Prostate gland (tissue), 2 donors: ENCODE results near the gene ANKMY1. TPM values are rescaled to one million over a fixed set of nuclear protein-coding genes. Genes with fewer than 3 reads are reported as not detected.

ENCODE experiments used
- DNase-seq: peaks from one replicate; pipeline ENCODE4 v3.0.0-alpha.2; 2019; ENCODE audit warnings: low spot score
- H3K27ac ChIP-seq, 2 donors: fragments of 200-600 bp; sonication (generic); 2 replicates each; pipeline ENCODE4 v1.5.1; 2017 to 2019
- H3K27me3 ChIP-seq: fragments of 200-600 bp; sonication (generic); replicated peaks from 2 replicates; pipeline ENCODE4 v1.5.1; 2019; ENCODE audit not compliant: insufficient read depth
- H3K36me3 ChIP-seq, 2 donors: fragments of 200-600 bp; sonication (generic); 1 replicate in 1 of 2; 2 replicates in 1 of 2; pipeline versions ENCODE4 v1.5.1 to v1.8.1; 2017 to 2019
- H3K4me1 ChIP-seq: fragments of 200-600 bp; sonication (generic); replicated peaks from 2 replicates; pipeline ENCODE4 v1.5.1; 2019
- H3K4me3 ChIP-seq, 2 donors: fragments of 200-600 bp; sonication (generic); 2 replicates each; pipeline ENCODE4 v1.5.1; 2017 to 2019
- H3K9me3 ChIP-seq: fragments of 200-600 bp; sonication (generic); 2 replicates; pipeline ENCODE4 v1.5.1; 2017
- POLR2A ChIP-seq: fragments of 450-650 bp; IDR thresholded peaks from one replicate; pipeline ENCODE4 v1.6.1; 2016; ENCODE audit warnings: antibody characterized with exemption, mild to moderate bottlenecking
- POLR2AphosphoS5 ChIP-seq: sonication (generic); formaldehyde crosslinking; IDR thresholded peaks from one replicate; pipeline ENCODE4 v1.6.1; 2017; ENCODE audit warnings: antibody characterized with exemption
- WGBS: methylation state at CpG from one replicate; pipeline ENCODE4 v1.1.5; 2018; 5-methylcytosine and 5-hydroxymethylcytosine counted together
- intact Hi-C: fragments of 100-400 bp; cut with DNase I; formaldehyde crosslinking; loops from one replicate; pipeline ENCODE4 v1.14.2; 2022
- total RNA-seq, 2 donors: library from RNA; depleted of rRNA; stranded (reverse); fragments of >200 nt; gene quantifications; one replicate each; pipeline ENCODE4 v1.1.0, GENCODE V29; 2016
- TF ChIP-seq, protein P1 (sequence below), 4 experiments: fragments of 200-600 bp in 2 of 4; fragments of 450-650 bp in 2 of 4; sonication (generic) in 2 of 4; IDR thresholded peaks; 1 replicate in 3 of 4; 2 replicates in 1 of 4; pipeline ENCODE4 v1.5.1; 2016 to 2019; ENCODE audit warnings: antibody characterized with exemption in 4 of 4, mild to moderate bottlenecking in 2 of 4, moderate library complexity in 2 of 4

ANKMY1 gene
- total RNA-seq, 2 donors from 2014 or later = 22.7 to 31.4 TPM

DNA sequence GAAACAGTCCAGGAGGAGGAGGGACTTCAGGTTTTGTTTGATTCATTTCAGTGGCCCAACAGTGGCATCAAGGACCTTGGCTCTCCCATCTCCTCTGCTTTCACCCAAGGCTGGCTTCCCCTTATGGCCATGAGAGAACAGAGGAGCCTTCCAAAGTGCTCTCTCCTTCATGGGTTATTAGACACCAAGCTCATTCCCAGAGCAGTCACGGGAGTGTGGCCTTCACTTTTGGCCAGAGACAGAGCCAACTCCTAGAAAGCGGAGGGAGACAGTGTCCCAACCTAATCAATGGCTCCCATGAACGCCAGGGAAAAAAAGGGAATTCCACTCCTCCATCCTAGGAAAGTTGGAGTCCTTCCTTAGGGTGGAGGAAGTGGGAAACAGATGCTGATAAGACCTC, 1.5 kb upstream of the ANKMY1 start:
- no peaks in the 10 kb centered on the region for H3K9me3 ChIP-seq
- intact Hi-C loops = no loop called here
- H3K4me3 ChIP-seq = no peak overlapping the region
- no peak for DNase-seq
- WGBS = 89% methylated on average over 3 of the region's 3 CpGs
- H3K27me3 ChIP-seq = no peaks in the 10 kb centered on the region
- H3K27ac ChIP-seq = no peak overlapping the region
- H3K4me1 ChIP-seq = peaks cover 15% of the 10 kb centered on the region
- TF ChIP-seq POLR2AphosphoS5 = no peak
- no peak for TF ChIP-seq POLR2A
- TF ChIP-seq, protein P1, sequence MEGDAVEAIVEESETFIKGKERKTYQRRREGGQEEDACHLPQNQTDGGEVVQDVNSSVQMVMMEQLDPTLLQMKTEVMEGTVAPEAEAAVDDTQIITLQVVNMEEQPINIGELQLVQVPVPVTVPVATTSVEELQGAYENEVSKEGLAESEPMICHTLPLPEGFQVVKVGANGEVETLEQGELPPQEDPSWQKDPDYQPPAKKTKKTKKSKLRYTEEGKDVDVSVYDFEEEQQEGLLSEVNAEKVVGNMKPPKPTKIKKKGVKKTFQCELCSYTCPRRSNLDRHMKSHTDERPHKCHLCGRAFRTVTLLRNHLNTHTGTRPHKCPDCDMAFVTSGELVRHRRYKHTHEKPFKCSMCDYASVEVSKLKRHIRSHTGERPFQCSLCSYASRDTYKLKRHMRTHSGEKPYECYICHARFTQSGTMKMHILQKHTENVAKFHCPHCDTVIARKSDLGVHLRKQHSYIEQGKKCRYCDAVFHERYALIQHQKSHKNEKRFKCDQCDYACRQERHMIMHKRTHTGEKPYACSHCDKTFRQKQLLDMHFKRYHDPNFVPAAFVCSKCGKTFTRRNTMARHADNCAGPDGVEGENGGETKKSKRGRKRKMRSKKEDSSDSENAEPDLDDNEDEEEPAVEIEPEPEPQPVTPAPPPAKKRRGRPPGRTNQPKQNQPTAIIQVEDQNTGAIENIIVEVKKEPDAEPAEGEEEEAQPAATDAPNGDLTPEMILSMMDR (IDR thresholded peaks at IDR 0.05) = no peak
- no peaks in the 10 kb centered on the region for H3K36me3 ChIP-seq

GRCh38 chr2:240558236-240558761, 511 bp upstream of the ANKMY1 start:
- no peaks in the 10 kb centered on the region for H3K9me3 ChIP-seq
- no peak for DNase-seq
- peaks cover 15% of the 10 kb centered on the region for H3K4me1 ChIP-seq
- 77% methylated on average over 18 of the region's 18 CpGs for WGBS
- H3K4me3 ChIP-seq = peak overlapping the region; percentile 31 to 35
- H3K36me3 ChIP-seq = no peaks in the 10 kb centered on the region
- TF ChIP-seq, protein P1 (IDR thresholded peaks at IDR 0.05) = no peak
- no peak for TF ChIP-seq POLR2A
- no peak for TF ChIP-seq POLR2AphosphoS5
- intact Hi-C loops = no loop called here
- H3K27ac ChIP-seq = no peak overlapping the region
- H3K27me3 ChIP-seq = no peaks in the 10 kb centered on the region

DNA sequence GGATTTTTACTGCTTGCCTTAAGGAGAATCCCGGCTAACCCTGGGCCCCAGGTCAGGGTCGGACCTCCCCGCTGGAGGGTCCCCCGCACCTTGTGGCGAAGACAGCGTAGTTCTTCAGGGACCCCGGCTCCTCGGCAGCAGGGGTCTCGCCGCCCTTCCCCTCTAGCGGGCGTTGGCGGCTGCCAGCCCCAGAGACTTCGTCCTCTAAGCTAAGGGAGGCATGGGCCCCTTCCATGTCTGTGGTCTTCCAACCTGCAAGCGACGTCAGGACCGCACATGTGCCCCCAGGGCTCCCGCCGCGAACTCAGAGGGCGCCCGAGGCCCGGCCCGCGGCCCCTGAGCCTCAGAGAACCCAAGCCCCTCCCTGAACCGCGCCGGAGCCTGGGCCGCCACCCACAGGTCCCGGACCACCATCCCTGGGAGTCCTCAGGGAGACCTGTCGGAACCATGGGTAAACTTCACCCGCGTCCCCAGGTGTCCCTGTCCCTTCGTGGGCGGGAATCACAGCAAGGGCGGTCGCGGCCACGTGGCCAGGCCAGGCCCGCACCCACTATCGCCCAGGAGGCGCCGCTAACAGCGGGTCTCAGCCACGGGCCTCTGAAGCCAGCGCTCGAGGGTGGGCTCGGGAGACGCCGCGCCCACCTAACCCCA, 562 bp downstream of the ANKMY1 start:
- H3K27me3 ChIP-seq = no peaks in the 10 kb centered on the region
- H3K9me3 ChIP-seq = no peaks in the 10 kb centered on the region
- peaks cover 13% of the 10 kb centered on the region for H3K4me1 ChIP-seq
- DNase-seq = peak; percentile 3
- WGBS = 17% methylated on average over 30 of the region's 51 CpGs
- no peak overlapping the region for H3K27ac ChIP-seq
- no peak for TF ChIP-seq POLR2A
- TF ChIP-seq, protein P1 (IDR thresholded peaks at IDR 0.05) = no peak
- TF ChIP-seq POLR2AphosphoS5 = no peak
- H3K4me3 ChIP-seq = peak overlapping the region; percentile 31 to 35
- intact Hi-C loops = no loop called here
- no peaks in the 10 kb centered on the region for H3K36me3 ChIP-seq

- H3K4me3 ChIP-seq = no peak overlapping the region
- H3K9me3 ChIP-seq = no peaks in the 10 kb centered on the region
- no peak overlapping the region for H3K27ac ChIP-seq
- peaks cover 11% of the 10 kb centered on the region for H3K4me1 ChIP-seq
- no peaks in the 10 kb centered on the region for H3K27me3 ChIP-seq
- whole genome bisulfite sequencing = 56% methylated on average over 9 of the region's 9 CpGs
- intact Hi-C loops = no loop called here
- H3K36me3 ChIP-seq = no peaks in the 10 kb centered on the region
- peak; percentile 5 for DNase-seq
- TF ChIP-seq POLR2AphosphoS5 = no peak
- no peak for TF ChIP-seq POLR2A
- TF ChIP-seq, protein P1 (IDR thresholded peaks at IDR 0.05) = peak in 2 of 4 experiments; percentile 25 to 37
Measured at GRCh38 chr2:240556553-240557100, 1.2 kb downstream of the ANKMY1 start.
